RWPE1 (cell line): ENCODE measurements around the gene PDE7B.

Experiments used
- CTCF ChIA-PET: fragments of 350-600 bp; sonication (Branson Sonifier 250); formaldehyde crosslinking; extraction: SDS; loops from one replicate; lab custom pipeline; 2021; lab: Yijun Ruan, JAX
- POLR2A ChIA-PET: fragments of 400-600 bp; formaldehyde crosslinking; extraction: SDS; loops from one replicate; lab custom pipeline; 2020; ENCODE audit warnings: antibody characterized with exemption; ENCODE audit not compliant: low non-redundant PET; lab: Yijun Ruan, JAX
- DNase-seq: peaks from one replicate; pipeline ENCODE4 v3.0.0; 2012; ENCODE audit warnings: low spot score
- H3K27ac ChIP-seq: fragments of 450-650 bp; 2 replicates; pipeline ENCODE4 v1.5.1; 2017
- CTCF ChIP-seq: fragments of 450-650 bp; conservative IDR thresholded peaks from 2 replicates; pipeline ENCODE4 v1.5.1; 2017; ENCODE audit warnings: low read depth, mild to moderate bottlenecking

Gene PDE7B

GRCh38 chr6:136072691-136073090 is 221.2 kb downstream of the PDE7B start:
- ChIA-PET POLR2A (no interaction called here), CTCF (interaction anchor here (0.6 to 0.8 kb wide), 2 partner anchors 41 to 718 kb away, joined by 3 read pairs; no protein-coding TSS in a partner anchor)
- H3K27ac ChIP-seq, result no peak overlapping the region
- TF ChIP-seq CTCF, result no peak
- DNase-seq, result no peak

GRCh38 chr6:136073216-136073615 is 221.7 kb downstream of the PDE7B start:
- ChIA-PET POLR2A (no interaction called here), CTCF (interaction anchor here (0.8 kb wide), 1 partner anchor 41 kb away, joined by 3 read pairs; no protein-coding TSS in a partner anchor)
- no peak for TF ChIP-seq CTCF
- DNase-seq, result no peak
- no peak overlapping the region for H3K27ac ChIP-seq

GRCh38 chr6:136076496-136076895 is 225.0 kb downstream of the PDE7B start:
- ChIA-PET CTCF (no interaction called here), POLR2A (no interaction called here)
- H3K27ac ChIP-seq, result no peak overlapping the region
- no peak for TF ChIP-seq CTCF
- no peak for DNase-seq

DNA sequence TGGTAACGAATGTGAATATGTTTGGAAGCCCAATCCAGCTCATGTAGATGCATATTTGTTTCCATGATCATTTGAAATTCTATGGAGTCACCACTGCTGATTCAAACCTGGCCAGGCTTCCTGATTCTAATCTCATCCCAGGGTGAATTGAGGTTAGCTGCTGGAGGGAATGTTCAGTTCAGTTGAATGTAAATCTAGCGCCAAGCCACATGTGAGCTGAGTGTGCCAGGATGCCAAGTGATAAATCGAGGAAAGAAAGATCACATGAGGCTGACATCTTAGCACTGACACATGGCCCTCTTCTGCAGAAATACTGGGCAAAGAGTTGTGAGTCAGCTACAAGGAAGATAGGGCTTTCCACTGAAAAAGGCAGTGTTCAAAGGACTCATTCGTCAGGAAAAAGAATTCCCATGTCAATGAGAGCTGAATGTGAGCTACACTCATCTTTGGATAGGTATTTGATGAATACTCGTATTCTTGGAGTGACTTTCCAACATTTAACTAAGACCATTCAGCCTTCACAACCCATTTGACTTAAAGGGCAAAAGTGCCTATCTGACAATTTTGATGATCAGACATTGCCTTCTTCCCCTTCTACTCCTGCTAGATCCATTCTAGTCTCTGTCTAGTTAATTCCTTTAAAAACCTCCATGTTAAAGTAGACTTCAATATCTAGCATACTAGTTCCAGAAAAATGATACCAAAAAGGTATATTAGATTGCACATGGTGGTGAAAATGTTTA is 226.5 kb downstream of the PDE7B start:
- ChIA-PET POLR2A (no interaction called here), CTCF (no interaction called here)
- TF ChIP-seq CTCF, result no peak
- no peak for DNase-seq
- H3K27ac ChIP-seq, result no peak overlapping the region

DNA sequence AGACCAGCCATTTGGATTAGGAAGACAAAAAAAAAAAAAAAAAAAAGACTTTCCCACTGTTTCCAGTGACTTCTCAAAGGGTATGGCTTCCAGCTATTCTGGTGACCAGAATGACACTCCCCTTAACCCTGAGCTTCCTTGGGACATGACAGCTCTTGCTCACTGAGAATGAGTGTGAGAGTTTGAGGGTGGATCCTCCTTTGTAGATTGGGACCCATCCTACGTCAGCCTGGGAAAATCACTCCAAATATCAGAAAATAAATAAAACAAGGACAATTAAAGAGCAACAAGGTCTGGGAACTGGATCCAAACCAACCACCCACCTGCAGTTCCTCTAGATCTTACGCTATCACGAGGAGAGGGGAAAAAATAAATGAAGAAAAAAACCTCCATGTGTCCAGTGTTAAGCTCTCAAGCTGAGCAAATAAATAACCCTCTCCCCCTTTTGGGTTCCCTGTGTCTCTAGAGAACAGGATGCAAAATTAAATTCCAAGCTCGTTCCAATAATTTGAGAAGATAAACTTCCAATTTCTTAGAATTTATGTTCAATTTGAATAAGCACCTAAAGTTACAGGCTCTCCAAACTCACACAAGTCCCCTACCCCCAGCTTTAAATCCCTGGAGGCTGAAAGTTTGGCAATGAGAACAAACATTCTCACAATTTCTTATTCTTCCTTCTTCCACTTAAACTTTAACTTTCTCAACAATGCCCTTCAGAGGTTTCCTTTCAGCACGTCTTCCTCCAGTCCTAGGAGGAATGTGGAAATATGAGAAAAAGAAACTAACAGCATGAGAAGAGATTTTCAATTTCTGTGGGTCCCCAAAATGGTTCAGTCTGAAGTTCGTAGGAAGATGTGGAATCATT is 228.4 kb downstream of the PDE7B start:
- no peak for TF ChIP-seq CTCF
- H3K27ac ChIP-seq, result no peak overlapping the region
- DNase-seq, result no peak
- POLR2A ChIA-PET, result no interaction called here
- CTCF ChIA-PET, result no interaction called here

DNA sequence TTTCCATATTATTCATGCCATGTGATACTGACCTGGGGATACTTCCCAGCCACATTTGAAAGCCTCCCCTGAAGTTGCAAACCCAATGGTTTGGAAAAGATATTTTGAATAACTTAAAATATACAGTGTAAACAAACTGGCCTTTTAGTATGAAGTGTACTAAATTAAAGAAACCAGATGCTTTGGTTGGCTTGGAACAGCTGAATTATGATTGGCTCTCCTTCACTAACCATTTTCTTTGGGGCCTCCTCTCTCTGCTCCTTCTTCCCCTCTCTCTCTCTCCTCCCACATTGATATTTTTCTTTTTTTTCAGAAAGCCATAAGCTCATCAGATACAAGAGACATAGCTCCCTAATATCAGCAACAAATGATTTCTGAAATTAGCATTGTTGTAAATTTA is 232.0 kb downstream of the PDE7B start:
- POLR2A ChIA-PET, result no interaction called here
- no peak for DNase-seq
- H3K27ac ChIP-seq, result no peak overlapping the region
- TF ChIP-seq CTCF, result no peak
- CTCF ChIA-PET, result no interaction called here
